ENCODE data around the gene SCGN.

Gene SCGN

DNA sequence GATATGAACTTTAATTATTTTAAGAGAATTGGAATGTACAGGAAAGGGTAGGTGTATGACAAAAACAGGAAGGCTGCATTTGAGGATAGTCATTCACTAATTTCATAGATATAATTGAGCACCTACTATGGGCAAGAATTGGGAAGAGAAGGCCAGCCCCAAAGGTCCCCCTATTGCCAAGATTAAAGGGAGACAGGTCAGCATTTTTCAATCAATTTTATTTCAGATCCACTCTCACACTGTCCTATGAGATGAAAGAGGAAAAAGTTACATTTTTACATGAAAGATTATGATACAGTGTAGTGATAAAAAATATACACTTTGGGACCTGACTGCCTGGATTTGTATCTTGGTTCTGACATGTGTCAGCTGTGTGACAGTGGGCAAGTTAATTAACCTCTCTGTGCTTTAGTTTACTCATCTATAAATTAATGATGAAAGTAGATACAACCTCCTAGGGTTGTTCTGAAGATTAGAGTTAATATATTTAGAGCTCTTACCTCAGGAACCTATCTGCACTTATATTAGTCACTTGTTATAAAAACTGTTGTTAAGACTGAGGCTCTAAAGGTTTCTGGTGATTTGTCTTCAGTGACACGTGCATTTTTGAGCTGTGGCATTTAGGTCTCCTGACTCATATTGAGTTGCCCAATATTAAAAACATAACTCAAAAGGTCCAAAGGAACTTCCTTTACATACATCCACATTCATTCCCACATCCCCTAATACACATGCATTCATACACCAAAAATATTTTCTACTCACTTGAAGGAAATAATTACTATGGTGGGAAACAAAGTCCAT, 45.7 kb downstream of the SCGN start:
- WGBS, 2 experiments: 94 to 95% methylated on average over 1 of the region's 1 CpG
- Histone ChIP-seq H3K27me3 (ENCODE audit: control insufficient read depth, insufficient read depth, low read length, poor library complexity, severe bottlenecking) (no peaks in the 10 kb centered on the region), H3K4me1 (ENCODE audit: control insufficient read depth, insufficient read depth, low read length) (peaks cover 2% of the 10 kb centered on the region), H3K4me3 (ENCODE audit: insufficient read depth, low read depth, low read length) (no peak overlapping the region), H3K27ac (ENCODE audit: insufficient read depth, low read depth, low read length, poor library complexity, severe bottlenecking) (no peak overlapping the region), H3K9me3 (ENCODE audit: control insufficient read depth, low read length) (no peaks in the 10 kb centered on the region), H3K36me3 (ENCODE audit: control insufficient read depth, insufficient read depth, low read length) (no peaks in the 10 kb centered on the region)

DNA sequence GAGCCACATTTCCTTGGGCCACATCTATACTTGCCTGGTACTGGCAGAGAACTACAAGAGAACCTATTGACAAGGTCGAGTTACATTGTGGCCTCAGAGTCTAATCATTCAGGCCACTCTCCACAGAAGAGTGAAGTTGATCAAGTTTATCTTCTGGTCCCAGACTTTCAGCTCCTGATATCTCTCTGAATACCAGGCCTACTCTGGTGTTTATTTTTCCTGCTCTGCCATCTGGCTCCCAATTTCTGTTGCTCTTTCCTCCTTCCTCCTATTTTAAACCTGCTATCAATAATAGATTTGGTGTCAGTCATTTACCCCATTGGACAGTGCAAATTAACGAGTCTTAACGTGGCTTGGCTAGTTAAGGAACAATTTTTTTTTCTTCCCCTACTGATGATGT, 46.6 kb downstream of the SCGN start:
- no peak overlapping the region for H3K27ac ChIP-seq (ENCODE audit: insufficient read depth, low read depth, low read length, poor library complexity, severe bottlenecking)
- no peaks in the 10 kb centered on the region for H3K27me3 ChIP-seq (ENCODE audit: control insufficient read depth, insufficient read depth, low read length, poor library complexity, severe bottlenecking)
- H3K4me1 ChIP-seq (ENCODE audit: control insufficient read depth, insufficient read depth, low read length): no peaks in the 10 kb centered on the region
- H3K9me3 ChIP-seq (ENCODE audit: control insufficient read depth, low read length): no peaks in the 10 kb centered on the region
- WGBS, 2 experiments: 80 to 90% methylated on average over 3 of the region's 3 CpGs
- no peaks in the 10 kb centered on the region for H3K36me3 ChIP-seq (ENCODE audit: control insufficient read depth, insufficient read depth, low read length)
- H3K4me3 ChIP-seq (ENCODE audit: insufficient read depth, low read depth, low read length): no peak overlapping the region

DNA sequence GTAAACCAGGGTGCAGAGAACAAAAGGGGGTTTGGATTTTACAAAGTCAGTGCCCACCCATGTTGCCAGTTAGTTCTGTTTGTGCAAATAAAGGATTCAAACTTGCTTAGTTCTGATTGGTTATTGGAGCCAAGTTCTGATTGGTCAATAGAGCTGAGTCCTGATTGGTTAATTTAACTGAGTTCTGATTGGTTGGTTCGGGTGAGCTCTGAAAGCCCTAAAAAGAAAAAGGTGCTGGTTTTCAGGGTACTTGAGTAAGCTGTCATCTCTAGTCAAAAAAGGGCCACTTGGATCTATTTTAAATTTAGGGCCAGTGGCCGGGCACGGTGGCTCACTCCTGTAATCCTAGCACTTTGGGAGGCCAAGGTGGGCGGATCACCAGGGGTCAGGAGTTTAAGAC, 47.6 kb downstream of the SCGN start:
- Histone ChIP-seq H3K4me3 (ENCODE audit: insufficient read depth, low read depth, low read length) (no peak overlapping the region), H3K27ac (ENCODE audit: insufficient read depth, low read depth, low read length, poor library complexity, severe bottlenecking) (no peak overlapping the region), H3K36me3 (ENCODE audit: control insufficient read depth, insufficient read depth, low read length) (no peaks in the 10 kb centered on the region), H3K9me3 (ENCODE audit: control insufficient read depth, low read length) (no peaks in the 10 kb centered on the region), H3K27me3 (ENCODE audit: control insufficient read depth, insufficient read depth, low read length, poor library complexity, severe bottlenecking) (no peaks in the 10 kb centered on the region), H3K4me1 (ENCODE audit: control insufficient read depth, insufficient read depth, low read length) (no peaks in the 10 kb centered on the region)
- WGBS, 2 experiments: 95 to 96% methylated on average over 4 of the region's 4 CpGs

DNA sequence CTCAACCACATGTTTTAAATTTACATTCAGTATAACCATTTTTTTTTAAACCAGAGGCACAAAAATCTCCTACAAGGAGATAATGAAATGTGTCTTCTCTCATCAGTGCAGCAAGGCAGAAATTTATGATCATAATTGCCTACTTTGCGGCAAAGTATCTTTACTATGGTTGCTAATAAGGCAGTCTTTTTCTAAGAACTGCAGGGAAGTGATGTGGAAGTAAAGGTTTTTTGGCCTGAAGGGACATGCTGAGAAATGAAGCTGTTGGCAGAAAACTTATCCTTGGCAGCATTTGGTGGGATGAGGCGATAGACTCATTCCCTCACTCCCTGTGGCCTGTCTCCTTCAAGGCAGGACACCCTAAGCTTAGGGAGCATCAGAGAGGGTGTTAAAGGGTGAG, 48.7 kb downstream of the SCGN start:
- 96 to 98% methylated on average over 2 of the region's 2 CpGs for WGBS, 2 experiments
- Histone ChIP-seq H3K36me3 (ENCODE audit: control insufficient read depth, insufficient read depth, low read length) (no peaks in the 10 kb centered on the region), H3K9me3 (ENCODE audit: control insufficient read depth, low read length) (no peaks in the 10 kb centered on the region), H3K4me1 (ENCODE audit: control insufficient read depth, insufficient read depth, low read length) (no peaks in the 10 kb centered on the region), H3K4me3 (ENCODE audit: insufficient read depth, low read depth, low read length) (no peak overlapping the region), H3K27ac (ENCODE audit: insufficient read depth, low read depth, low read length, poor library complexity, severe bottlenecking) (no peak overlapping the region), H3K27me3 (ENCODE audit: control insufficient read depth, insufficient read depth, low read length, poor library complexity, severe bottlenecking) (no peaks in the 10 kb centered on the region)

DNA sequence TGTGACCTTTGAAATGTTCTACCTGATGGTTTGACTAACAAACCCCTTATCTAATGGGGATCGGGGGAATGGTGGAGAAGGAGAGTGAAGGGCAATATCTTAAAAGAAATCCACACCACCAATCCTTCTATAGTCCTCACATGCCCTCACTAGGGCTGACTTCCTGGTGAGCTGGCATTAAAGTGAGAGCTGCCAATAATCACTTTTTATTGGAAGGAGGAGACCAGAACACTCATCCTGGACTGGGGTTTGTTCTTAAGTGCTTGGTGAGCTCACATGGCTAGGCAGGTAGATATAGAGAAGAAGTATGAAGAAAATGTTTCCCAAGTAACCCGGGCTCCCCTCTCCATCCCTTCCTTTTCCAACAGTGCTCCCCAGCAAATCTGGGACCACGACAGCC, 49.8 kb downstream of the SCGN start:
- no peaks in the 10 kb centered on the region for H3K36me3 ChIP-seq (ENCODE audit: control insufficient read depth, insufficient read depth, low read length)
- H3K27me3 ChIP-seq (ENCODE audit: control insufficient read depth, insufficient read depth, low read length, poor library complexity, severe bottlenecking): no peaks in the 10 kb centered on the region
- WGBS, 2 experiments: 86 to 93% methylated on average over 2 of the region's 3 CpGs
- no peaks in the 10 kb centered on the region for H3K9me3 ChIP-seq (ENCODE audit: control insufficient read depth, low read length)
- H3K27ac ChIP-seq (ENCODE audit: insufficient read depth, low read depth, low read length, poor library complexity, severe bottlenecking): no peak overlapping the region
- no peaks in the 10 kb centered on the region for H3K4me1 ChIP-seq (ENCODE audit: control insufficient read depth, insufficient read depth, low read length)
- H3K4me3 ChIP-seq (ENCODE audit: insufficient read depth, low read depth, low read length): no peak overlapping the region

DNA sequence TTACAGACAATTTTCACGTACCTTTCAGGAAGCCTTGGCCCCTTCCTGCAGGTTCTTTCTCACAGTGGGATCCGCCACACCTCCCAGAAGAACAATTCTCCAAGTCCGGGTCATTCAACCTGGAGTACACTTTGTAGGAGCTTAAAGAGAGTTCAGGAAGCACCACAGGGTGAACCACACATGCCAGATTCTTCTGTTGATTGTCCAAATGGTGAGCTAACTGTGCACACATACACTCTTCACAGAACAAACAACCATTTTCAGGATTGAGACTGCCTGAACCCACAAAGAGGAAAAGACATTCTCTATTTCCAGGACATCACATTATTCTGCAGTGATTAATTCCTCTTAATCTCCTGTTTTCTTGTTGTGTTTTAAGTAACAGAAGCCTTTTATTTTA, 51.0 kb downstream of the SCGN start:
- WGBS, 2 experiments: 88% methylated on average over 3 of the region's 3 CpGs
- Histone ChIP-seq H3K4me3 (ENCODE audit: insufficient read depth, low read depth, low read length) (no peak overlapping the region), H3K27ac (ENCODE audit: insufficient read depth, low read depth, low read length, poor library complexity, severe bottlenecking) (no peak overlapping the region), H3K27me3 (ENCODE audit: control insufficient read depth, insufficient read depth, low read length, poor library complexity, severe bottlenecking) (no peaks in the 10 kb centered on the region), H3K36me3 (ENCODE audit: control insufficient read depth, insufficient read depth, low read length) (no peaks in the 10 kb centered on the region), H3K9me3 (ENCODE audit: control insufficient read depth, low read length) (no peaks in the 10 kb centered on the region), H3K4me1 (ENCODE audit: control insufficient read depth, insufficient read depth, low read length) (no peaks in the 10 kb centered on the region)

DNA sequence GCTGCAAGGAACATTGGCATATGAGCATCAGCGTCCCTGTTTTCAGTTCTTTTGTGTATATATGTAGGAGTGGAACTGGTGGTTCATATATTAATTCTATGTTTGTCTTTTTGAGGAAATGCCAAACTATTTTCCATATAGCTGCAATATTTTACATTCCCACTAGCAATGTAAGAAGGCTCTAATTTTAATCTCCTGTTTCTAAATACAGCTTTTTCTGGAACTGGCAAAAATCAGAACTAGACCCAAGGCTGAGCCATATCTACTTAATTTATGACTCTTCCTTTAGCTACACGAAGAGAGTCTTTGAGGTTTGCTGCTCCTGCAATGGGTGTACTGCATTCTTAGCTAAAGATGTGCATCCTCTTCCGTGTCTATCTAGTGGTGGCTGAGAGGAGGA, 52.0 kb downstream of the SCGN start:
- Histone ChIP-seq H3K9me3 (ENCODE audit: control insufficient read depth, low read length) (no peaks in the 10 kb centered on the region), H3K27me3 (ENCODE audit: control insufficient read depth, insufficient read depth, low read length, poor library complexity, severe bottlenecking) (no peaks in the 10 kb centered on the region), H3K36me3 (ENCODE audit: control insufficient read depth, insufficient read depth, low read length) (no peaks in the 10 kb centered on the region), H3K4me1 (ENCODE audit: control insufficient read depth, insufficient read depth, low read length) (no peaks in the 10 kb centered on the region), H3K27ac (ENCODE audit: insufficient read depth, low read depth, low read length, poor library complexity, severe bottlenecking) (no peak overlapping the region), H3K4me3 (ENCODE audit: insufficient read depth, low read depth, low read length) (no peak overlapping the region)
- WGBS, 2 experiments: 90 to 91% methylated on average over 3 of the region's 3 CpGs

DNA sequence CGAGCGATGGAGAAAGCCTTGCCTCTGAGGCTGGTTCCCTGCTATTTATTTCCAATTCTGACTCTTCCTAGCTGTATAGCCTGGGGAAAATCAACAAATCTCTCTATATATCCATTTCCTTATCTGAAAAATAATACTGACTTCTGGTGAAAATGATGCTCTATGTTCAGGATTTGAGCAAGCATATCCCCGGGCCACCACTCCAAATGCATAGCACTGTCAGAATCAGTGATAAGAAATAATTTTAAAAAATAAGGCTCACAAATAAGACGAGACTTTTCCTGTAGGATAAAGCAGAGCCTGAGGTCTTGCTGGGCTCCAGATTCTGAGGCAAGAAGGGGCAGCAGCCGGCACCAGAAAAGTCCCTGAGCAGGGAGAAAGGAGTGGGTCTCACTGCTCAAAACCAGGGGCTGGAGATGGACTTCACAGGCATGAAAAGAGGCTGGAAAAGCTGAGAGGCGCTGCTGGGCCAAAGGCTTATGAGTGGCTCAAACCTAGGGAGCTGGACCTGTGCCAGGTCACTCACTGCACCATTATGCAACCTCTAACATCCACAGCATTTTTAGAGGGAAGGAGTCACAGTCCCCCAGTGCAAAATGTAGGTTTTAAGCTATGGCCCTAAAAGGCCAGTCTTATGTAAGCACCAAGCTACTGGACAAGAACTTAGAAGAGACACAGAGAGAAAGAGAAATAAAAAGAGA, 54.4 kb downstream of the SCGN start:
- Histone ChIP-seq H3K9me3 (ENCODE audit: control insufficient read depth, low read length) (no peaks in the 10 kb centered on the region), H3K36me3 (ENCODE audit: control insufficient read depth, insufficient read depth, low read length) (no peaks in the 10 kb centered on the region), H3K4me3 (ENCODE audit: insufficient read depth, low read depth, low read length) (no peak overlapping the region), H3K27ac (ENCODE audit: insufficient read depth, low read depth, low read length, poor library complexity, severe bottlenecking) (no peak overlapping the region), H3K4me1 (ENCODE audit: control insufficient read depth, insufficient read depth, low read length) (no peaks in the 10 kb centered on the region), H3K27me3 (ENCODE audit: control insufficient read depth, insufficient read depth, low read length, poor library complexity, severe bottlenecking) (no peaks in the 10 kb centered on the region)
- WGBS, 2 experiments: 83 to 92% methylated on average over 5 to 6 of the region's 6 CpGs

DNA sequence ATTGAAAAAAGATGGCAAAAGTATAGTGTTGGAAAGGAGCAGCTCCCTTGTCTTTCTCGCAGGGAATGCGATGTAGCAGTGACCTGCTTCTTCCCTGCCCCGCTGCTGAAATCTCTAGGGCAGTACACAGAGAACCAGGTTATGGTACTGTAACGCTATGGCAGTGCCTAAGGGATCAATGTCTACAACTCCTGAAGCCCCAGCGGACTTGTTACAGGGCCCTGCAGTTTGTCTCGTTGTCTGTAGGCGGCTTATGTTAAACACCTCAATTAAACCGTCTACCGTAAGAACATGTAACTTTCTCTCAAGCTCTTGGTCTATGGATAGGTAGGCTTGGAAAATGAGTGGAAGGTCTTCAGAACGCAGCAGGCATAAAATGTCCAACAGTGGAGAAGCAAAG, 57.7 kb downstream of the SCGN start:
- no peaks in the 10 kb centered on the region for H3K4me1 ChIP-seq (ENCODE audit: control insufficient read depth, insufficient read depth, low read length)
- H3K27ac ChIP-seq (ENCODE audit: insufficient read depth, low read depth, low read length, poor library complexity, severe bottlenecking): no peak overlapping the region
- H3K27me3 ChIP-seq (ENCODE audit: control insufficient read depth, insufficient read depth, low read length, poor library complexity, severe bottlenecking): no peaks in the 10 kb centered on the region
- no peak overlapping the region for H3K4me3 ChIP-seq (ENCODE audit: insufficient read depth, low read depth, low read length)
- H3K9me3 ChIP-seq (ENCODE audit: control insufficient read depth, low read length): no peaks in the 10 kb centered on the region
- WGBS, 2 experiments: 95% methylated on average over 10 of the region's 10 CpGs
- H3K36me3 ChIP-seq (ENCODE audit: control insufficient read depth, insufficient read depth, low read length): no peaks in the 10 kb centered on the region

DNA sequence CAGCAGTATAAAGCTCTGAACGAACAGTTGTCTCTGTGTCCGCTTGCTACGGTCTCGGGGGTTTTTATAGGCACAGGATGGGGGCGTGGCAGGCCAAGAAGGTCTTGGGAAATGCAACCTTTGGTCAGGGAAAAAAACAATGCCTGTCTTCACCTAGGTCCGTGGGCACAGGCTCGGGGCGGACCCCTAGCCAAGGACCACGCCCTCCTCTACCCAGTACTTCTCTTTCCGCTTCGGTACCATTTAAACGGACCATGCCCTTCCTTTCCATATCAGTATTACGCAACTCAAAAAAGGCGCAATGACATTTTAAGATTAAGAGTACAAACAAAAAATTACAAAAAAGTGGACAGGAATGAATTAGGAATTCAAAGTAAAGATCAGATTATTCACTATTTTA, 58.3 kb downstream of the SCGN start:
- Histone ChIP-seq H3K27ac (ENCODE audit: insufficient read depth, low read depth, low read length, poor library complexity, severe bottlenecking) (no peak overlapping the region), H3K4me1 (ENCODE audit: control insufficient read depth, insufficient read depth, low read length) (no peaks in the 10 kb centered on the region), H3K27me3 (ENCODE audit: control insufficient read depth, insufficient read depth, low read length, poor library complexity, severe bottlenecking) (no peaks in the 10 kb centered on the region), H3K36me3 (ENCODE audit: control insufficient read depth, insufficient read depth, low read length) (no peaks in the 10 kb centered on the region), H3K4me3 (ENCODE audit: insufficient read depth, low read depth, low read length) (no peak overlapping the region), H3K9me3 (ENCODE audit: control insufficient read depth, low read length) (no peaks in the 10 kb centered on the region)
- 86 to 87% methylated on average over 12 to 14 of the region's 14 CpGs for WGBS, 2 experiments

Measured in ectodermal cell (in vitro differentiated cells).